ENCODE results near the gene TMED4. TPM values are rescaled to one million over a fixed set of nuclear protein-coding genes. Genes with fewer than 3 reads are reported as not detected.
A peak's percentile ranks its signal among the peaks of the same experiment; 100 is the strongest.

Gene TMED4
- polyA plus RNA-seq, 3 donors: 45.7 to 76.7 (median 49.0) TPM

DNA sequence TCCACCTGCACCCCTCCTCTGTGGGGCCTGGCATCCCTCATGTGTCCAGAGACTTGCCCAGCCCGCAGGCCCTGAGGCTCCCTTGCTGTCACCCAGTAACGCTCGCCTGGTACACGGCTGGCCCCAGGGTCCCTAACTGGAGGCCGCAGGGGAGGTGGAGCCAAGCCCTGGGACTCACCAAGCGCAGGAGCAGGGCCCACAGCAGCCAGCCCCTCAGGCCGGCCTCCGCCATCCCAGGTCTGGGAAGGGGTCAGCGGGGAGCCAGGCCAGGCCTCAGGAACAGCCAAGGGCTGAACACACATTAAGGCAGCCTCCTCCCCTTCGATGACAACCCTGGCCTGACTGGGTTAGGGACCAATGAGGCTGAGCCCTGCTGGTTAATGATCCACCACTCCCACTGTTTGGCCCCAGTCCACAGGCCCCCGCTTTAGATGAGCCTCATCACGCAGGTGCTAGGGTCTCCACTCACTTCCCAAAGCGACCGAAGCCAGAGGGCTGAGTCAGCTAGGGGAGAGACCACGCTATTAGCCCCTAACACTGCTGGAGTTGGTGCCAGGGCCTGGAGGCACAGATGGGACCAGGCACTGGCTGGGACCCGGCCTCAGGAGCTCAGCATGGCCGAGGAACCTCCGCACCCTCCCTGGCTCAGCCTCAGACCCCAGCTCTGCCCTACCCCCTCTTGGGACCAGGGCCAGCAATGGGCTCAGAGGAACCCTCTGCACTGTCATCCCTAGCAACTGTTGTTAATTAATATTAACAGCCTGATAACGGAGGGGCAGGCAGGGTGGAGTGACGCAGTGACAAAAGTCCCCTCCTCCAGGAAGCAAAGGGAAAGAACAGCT is 40.8 kb downstream of the TMED4 start, which contains the start of gene NPC1L1:
NPC1L1 (minus strand) TSS at position 303 of the 842 bp plus-strand sequence; CDS start at position 232, 71 bp downstream.
- Mint-ChIP-seq H3K4me3 (no peak within 1 kb of the TSS), H3K36me3 (no peaks in the 10 kb centered on the region), H3K27ac (peak within 1 kb of the TSS in 4 of 7 donors; percentile 21 to 61 (median 32)), H3K4me1 (peaks cover 9% of the 10 kb centered on the region), H3K27me3 (ENCODE audit: low read depth in 3 of 3) (peaks cover 2 to 14% (median 3%) of the 10 kb centered on the region in 3 donors), H3K9me3 (no peaks in the 10 kb centered on the region)
- Histone ChIP-seq H3K27me3 (ENCODE audit: control insufficient read depth in 2 of 2, insufficient read depth in 2 of 2, low read length in 2 of 2) (no peaks in the 10 kb centered on the region), H3K9me3 (replicated peaks in 1 of 2; ENCODE audit: control insufficient read depth in 1 of 2, insufficient read depth in 1 of 2, low read length in 2 of 2) (no peaks in the 10 kb centered on the region), H3K27ac (ENCODE audit: low read depth in 1 of 2, low read length in 2 of 2) (no peak within 1 kb of the TSS), H4K20me1 (ENCODE audit: insufficient read depth, low read length) (no peaks in the 10 kb centered on the region), H3K79me2 (ENCODE audit: insufficient read depth, low read length) (no peaks in the 10 kb centered on the region), H3K4me3 (replicated peaks in 1 of 3; ENCODE audit: low read depth in 2 of 3, low read length in 3 of 3) (no peak within 1 kb of the TSS), H3K36me3 (replicated peaks in 1 of 2; ENCODE audit: control insufficient read depth in 1 of 2, insufficient read depth in 2 of 2, low read length in 2 of 2) (no peaks in the 10 kb centered on the region), H3K4me2 (replicated peaks; ENCODE audit: extremely low read depth, low read length, poor library complexity, severe bottlenecking) (no peak within 1 kb of the TSS), H3K4me1 (ENCODE audit: control insufficient read depth in 1 of 2, insufficient read depth in 2 of 2, low read length in 2 of 2) (peaks cover 7 to 11% of the 10 kb centered on the region in 2 donors), H2AFZ (ENCODE audit: insufficient read depth, low read depth, low read length, poor library complexity, severe bottlenecking) (no peak within 1 kb of the TSS), H3K9ac (ENCODE audit: insufficient read depth, low read length, poor library complexity, severe bottlenecking) (no peak within 1 kb of the TSS)
- intact Hi-C loops (cut with micrococcal nuclease): no loop called here
- no peak for DNase-seq
- 96% methylated on average over 17 of the region's 20 CpGs for WGBS (ENCODE audit: insufficient coverage)
- TF ChIP-seq, protein P1, sequence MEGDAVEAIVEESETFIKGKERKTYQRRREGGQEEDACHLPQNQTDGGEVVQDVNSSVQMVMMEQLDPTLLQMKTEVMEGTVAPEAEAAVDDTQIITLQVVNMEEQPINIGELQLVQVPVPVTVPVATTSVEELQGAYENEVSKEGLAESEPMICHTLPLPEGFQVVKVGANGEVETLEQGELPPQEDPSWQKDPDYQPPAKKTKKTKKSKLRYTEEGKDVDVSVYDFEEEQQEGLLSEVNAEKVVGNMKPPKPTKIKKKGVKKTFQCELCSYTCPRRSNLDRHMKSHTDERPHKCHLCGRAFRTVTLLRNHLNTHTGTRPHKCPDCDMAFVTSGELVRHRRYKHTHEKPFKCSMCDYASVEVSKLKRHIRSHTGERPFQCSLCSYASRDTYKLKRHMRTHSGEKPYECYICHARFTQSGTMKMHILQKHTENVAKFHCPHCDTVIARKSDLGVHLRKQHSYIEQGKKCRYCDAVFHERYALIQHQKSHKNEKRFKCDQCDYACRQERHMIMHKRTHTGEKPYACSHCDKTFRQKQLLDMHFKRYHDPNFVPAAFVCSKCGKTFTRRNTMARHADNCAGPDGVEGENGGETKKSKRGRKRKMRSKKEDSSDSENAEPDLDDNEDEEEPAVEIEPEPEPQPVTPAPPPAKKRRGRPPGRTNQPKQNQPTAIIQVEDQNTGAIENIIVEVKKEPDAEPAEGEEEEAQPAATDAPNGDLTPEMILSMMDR (IDR thresholded peaks at IDR 0.05): no peak

DNA sequence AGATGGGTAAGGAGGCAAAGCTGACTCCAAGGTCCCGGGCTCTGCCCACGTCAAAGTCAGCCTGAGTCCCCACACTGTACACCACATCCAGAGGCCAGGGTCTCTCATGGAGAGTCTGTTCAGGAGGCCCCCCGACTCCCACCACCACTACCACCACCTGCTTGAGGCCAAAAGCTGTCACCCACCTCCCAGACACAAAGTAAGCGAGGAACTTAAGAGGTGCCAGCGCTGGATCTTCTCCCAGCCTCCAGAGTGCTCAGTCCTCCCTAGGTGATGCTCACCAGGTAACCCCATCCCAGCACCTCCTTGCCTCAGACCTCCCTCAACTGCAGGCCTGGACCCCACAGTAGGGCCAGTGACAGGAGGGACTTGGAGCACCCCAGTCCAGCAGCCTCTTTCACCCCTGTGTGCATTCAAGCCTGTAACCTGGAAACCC is 41.4 kb downstream of the TMED4 start:
- Histone ChIP-seq H3K9ac (ENCODE audit: insufficient read depth, low read length, poor library complexity, severe bottlenecking) (no peak overlapping the region), H3K4me1 (ENCODE audit: control insufficient read depth in 1 of 2, insufficient read depth in 2 of 2, low read length in 2 of 2) (peaks cover 7 to 11% of the 10 kb centered on the region in 2 donors), H3K27ac (ENCODE audit: low read depth in 1 of 2, low read length in 2 of 2) (no peak overlapping the region), H3K79me2 (ENCODE audit: insufficient read depth, low read length) (no peaks in the 10 kb centered on the region), H3K36me3 (replicated peaks in 1 of 2; ENCODE audit: control insufficient read depth in 1 of 2, insufficient read depth in 2 of 2, low read length in 2 of 2) (no peaks in the 10 kb centered on the region), H2AFZ (ENCODE audit: insufficient read depth, low read depth, low read length, poor library complexity, severe bottlenecking) (no peak overlapping the region), H3K4me3 (replicated peaks in 1 of 3; ENCODE audit: low read depth in 2 of 3, low read length in 3 of 3) (no peak overlapping the region), H4K20me1 (ENCODE audit: insufficient read depth, low read length) (no peaks in the 10 kb centered on the region), H3K4me2 (replicated peaks; ENCODE audit: extremely low read depth, low read length, poor library complexity, severe bottlenecking) (no peak overlapping the region), H3K9me3 (replicated peaks in 1 of 2; ENCODE audit: control insufficient read depth in 1 of 2, insufficient read depth in 1 of 2, low read length in 2 of 2) (no peaks in the 10 kb centered on the region), H3K27me3 (ENCODE audit: control insufficient read depth in 2 of 2, insufficient read depth in 2 of 2, low read length in 2 of 2) (no peaks in the 10 kb centered on the region)
- Mint-ChIP-seq H3K27ac (peak overlapping the region in 2 of 7 donors; percentile 40 to 61), H3K4me1 (peaks cover 9% of the 10 kb centered on the region), H3K9me3 (no peaks in the 10 kb centered on the region), H3K4me3 (no peak overlapping the region), H3K36me3 (no peaks in the 10 kb centered on the region), H3K27me3 (ENCODE audit: low read depth in 3 of 3) (peaks cover 2 to 12% (median 3%) of the 10 kb centered on the region in 3 donors)
- 91% methylated on average over 3 of the region's 5 CpGs for WGBS (ENCODE audit: insufficient coverage)
- TF ChIP-seq, protein P1 (IDR thresholded peaks at IDR 0.05): no peak
- intact Hi-C loops (cut with micrococcal nuclease): no loop called here
- DNase-seq: no peak

All from CD14-positive monocyte (primary cell).